H1 (cell line): Measurements from ENCODE around the gene RBM15.

Experiments
- CTCF ChIP-seq, 3 experiments: IDR thresholded peaks; 1 replicate in 2 of 3; 2 replicates in 1 of 3; pipeline versions ENCODE4 v1.5.1 to v1.6.1; 2011; ENCODE audit warnings: low read length in 3 of 3, mild to moderate bottlenecking in 3 of 3, inconsistent platforms in 2 of 3, low read depth in 1 of 3, moderate library complexity in 1 of 3; ENCODE audit not compliant: insufficient read depth in 1 of 3; ENCODE audit errors: control extremely low read depth in 1 of 3
- EP300 ChIP-seq, 2 experiments: IDR thresholded peaks; 1 replicate in 1 of 2; 2 replicates in 1 of 2; pipeline ENCODE4 v1.6.1; 2011 to 2012; ENCODE audit warnings: low read depth in 2 of 2, low read length in 2 of 2, mild to moderate bottlenecking in 2 of 2, borderline replicate concordance in 1 of 2, inconsistent platforms in 1 of 2, moderate library complexity in 1 of 2
- EZH2 ChIP-seq: fragments of 200-600 bp; sonication (generic); IDR thresholded peaks from 2 replicates; pipeline ENCODE4 v1.7.1; 2012; ENCODE audit warnings: low read depth, mild to moderate bottlenecking, moderate library complexity, low read length, inconsistent platforms; ENCODE audit not compliant: severe bottlenecking
- JUN ChIP-seq: IDR thresholded peaks from 2 replicates; pipeline ENCODE4 v1.6.1; 2011; ENCODE audit warnings: low read depth, mild to moderate bottlenecking, improper control_type of control experiment, low read length
- KDM1A ChIP-seq: fragments of 200-600, 300-600 bp; sonication (generic); IDR thresholded peaks from 2 replicates; pipeline ENCODE4 v1.7.1; 2016; ENCODE audit warnings: mild to moderate bottlenecking, low read length, borderline replicate concordance
- MAX ChIP-seq: IDR thresholded peaks from 2 replicates; pipeline ENCODE4 v1.6.1; 2012; ENCODE audit warnings: inconsistent platforms
- POLR2A ChIP-seq, 2 experiments: IDR thresholded peaks; 1 replicate in 1 of 2; 2 replicates in 1 of 2; pipeline ENCODE4 v1.6.1; 2011; ENCODE audit warnings: low read depth in 2 of 2, low read length in 2 of 2, mild to moderate bottlenecking in 2 of 2; ENCODE audit errors: control extremely low read depth in 1 of 2
- POLR2AphosphoS5 ChIP-seq: IDR thresholded peaks from 2 replicates; pipeline ENCODE4 v1.6.1; 2011; ENCODE audit warnings: low read depth, low read length
- SP1 ChIP-seq: IDR thresholded peaks from 2 replicates; pipeline ENCODE4 v1.6.1; 2011; ENCODE audit warnings: low read depth, low read length

- TF ChIP-seq POLR2A (IDR thresholded peaks at IDR 0.05; ENCODE audit: control extremely low read depth in 1 of 2, low read depth in 2 of 2, low read length in 2 of 2) (no peak), MAX (no peak), EP300 (IDR thresholded peaks at IDR 0.05; ENCODE audit: borderline replicate concordance in 1 of 2, low read depth in 2 of 2, low read length in 2 of 2) (no peak), EZH2 (no peak), CTCF (IDR thresholded peaks at IDR 0.05; ENCODE audit: control extremely low read depth in 1 of 3, insufficient read depth in 1 of 3, low read depth in 1 of 3, low read length in 3 of 3) (no peak), KDM1A (no peak), SP1 (no peak), POLR2AphosphoS5 (no peak), JUN (no peak)
Measured at GRCh38 chr1:110302836-110303235, 36.3 kb upstream of the RBM15 start.
